Transverse colon (tissue), 4 donors: ENCODE results near the gene NENF.

Source experiments
- CTCF ChIP-seq, 5 experiments: fragments of 200-600 bp in 3 of 5; fragments of 450-650 bp in 2 of 5; sonication (generic) in 3 of 5; IDR thresholded peaks; 1 replicate in 2 of 5; 2 replicates in 3 of 5; pipeline ENCODE4 v1.5.1; 2016 to 2017; ENCODE audit warnings: antibody characterized with exemption in 5 of 5, inconsistent platforms in 3 of 5, mild to moderate bottlenecking in 2 of 5, moderate library complexity in 1 of 5
- POLR2A ChIP-seq: fragments of 450-650 bp; IDR thresholded peaks from one replicate; pipeline ENCODE4 v1.6.1; 2016; ENCODE audit warnings: antibody characterized with exemption, mild to moderate bottlenecking, moderate library complexity
- POLR2AphosphoS5 ChIP-seq, 3 donors: sonication (generic); formaldehyde crosslinking; IDR thresholded peaks; one replicate each; pipeline ENCODE4 v1.6.1; 2016; ENCODE audit warnings: antibody characterized with exemption in 3 of 3

GRCh38 chr1:212490276-212490675, 57.6 kb downstream of the NENF start:
- TF ChIP-seq CTCF (IDR thresholded peaks at IDR 0.05) (no peak), POLR2A (no peak), POLR2AphosphoS5 (IDR thresholded peaks at IDR 0.05) (no peak)
